ENCODE measurements around the gene ZC3H18. TPM values are rescaled to one million over a fixed set of nuclear protein-coding genes. Genes with fewer than 3 reads are reported as not detected.

The ZC3H18 gene
- total and polyA plus RNA-seq, 3 experiments from 2014 or later = 21.6 to 102 (median 91.4) TPM

DNA sequence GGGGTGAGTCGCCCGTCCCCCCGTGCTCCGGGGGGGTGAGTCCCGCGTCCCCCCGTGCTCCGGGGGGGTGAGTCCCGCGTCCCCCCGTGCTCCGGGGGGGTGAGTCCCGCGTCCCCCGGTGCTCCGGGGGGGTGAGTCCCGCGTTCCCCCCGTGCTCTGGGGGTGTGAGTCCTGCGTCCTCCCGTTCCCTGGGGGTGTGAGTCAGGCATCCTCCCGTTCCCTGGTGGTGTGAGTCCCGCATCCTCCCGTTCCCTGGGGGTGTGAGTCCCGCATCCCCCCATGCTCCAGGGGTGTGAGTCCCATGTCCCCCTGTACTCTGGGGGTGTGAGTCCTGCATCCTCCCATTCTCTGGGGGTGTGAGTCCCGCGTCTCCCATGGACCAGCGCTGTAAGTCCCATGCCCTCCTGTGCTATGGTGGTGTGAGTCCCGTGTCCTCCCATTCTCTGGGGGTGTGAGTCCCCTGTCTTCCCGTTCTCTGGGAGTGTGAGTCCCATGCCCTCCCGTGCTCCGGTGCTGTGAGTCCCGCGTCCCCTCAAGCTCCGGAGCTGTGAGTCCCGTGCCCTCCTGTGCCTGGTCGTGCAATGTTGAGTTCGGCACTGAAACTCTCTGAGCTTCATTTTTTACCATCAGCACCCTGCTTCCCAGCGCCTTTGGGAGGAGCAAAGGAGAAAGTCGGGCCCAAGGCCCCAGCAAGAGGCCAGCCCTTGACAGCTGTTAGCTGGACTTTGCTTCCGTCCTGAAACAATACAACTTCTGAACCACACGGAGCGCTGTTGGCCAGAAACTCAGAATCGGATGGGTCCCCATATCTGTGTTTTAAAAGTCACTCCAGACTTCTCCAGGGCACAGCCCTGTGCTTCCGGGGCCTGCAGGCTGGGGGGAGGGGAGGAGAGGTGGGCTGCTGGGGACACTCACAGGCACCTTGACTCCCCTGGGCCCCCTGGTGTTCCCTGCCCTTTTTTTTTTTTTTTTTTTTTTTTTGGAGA, 11.5 kb upstream of the ZC3H18 start:
- H3K4me1 ChIP-seq (ENCODE audit: insufficient read depth, low read length) = peaks cover 3% of the 10 kb centered on the region
- no peak for DNase-seq
- CTCF ChIA-PET = interaction anchor here (1.0 kb wide), 1 partner anchor 12 kb away, joined by 3 read pairs; no protein-coding TSS in a partner anchor
- H3K36me3 ChIP-seq (ENCODE audit: insufficient read depth, low read length) = no peaks in the 10 kb centered on the region
- H3K27ac Mint-ChIP-seq = peak overlapping the region in 1 of 8 donors; percentile 24
- POLR2A ChIA-PET = no interaction called here
- no peak overlapping the region for H3K27ac ChIP-seq (ENCODE audit: low read depth, low read length)
- H3K9me3 ChIP-seq (ENCODE audit: low read length) = no peaks in the 10 kb centered on the region
- no peaks in the 10 kb centered on the region for H3K27me3 ChIP-seq (ENCODE audit: insufficient read depth, low read length, poor library complexity, severe bottlenecking)
- peaks cover 0 to 16% of the 10 kb centered on the region in 2 donors for H3K27me3 Mint-ChIP-seq
- H3K4me3 ChIP-seq (ENCODE audit: low read length) = no peak overlapping the region
- H3K4me1 Mint-ChIP-seq = peaks cover 3 to 7% (median 3%) of the 10 kb centered on the region in 3 donors
- H3K4me3 Mint-ChIP-seq = no peak overlapping the region
- H3K9me3 Mint-ChIP-seq = peaks cover 0 to 2% (median 0%) of the 10 kb centered on the region in 5 donors
- H3K36me3 Mint-ChIP-seq = no peaks in the 10 kb centered on the region

DNA sequence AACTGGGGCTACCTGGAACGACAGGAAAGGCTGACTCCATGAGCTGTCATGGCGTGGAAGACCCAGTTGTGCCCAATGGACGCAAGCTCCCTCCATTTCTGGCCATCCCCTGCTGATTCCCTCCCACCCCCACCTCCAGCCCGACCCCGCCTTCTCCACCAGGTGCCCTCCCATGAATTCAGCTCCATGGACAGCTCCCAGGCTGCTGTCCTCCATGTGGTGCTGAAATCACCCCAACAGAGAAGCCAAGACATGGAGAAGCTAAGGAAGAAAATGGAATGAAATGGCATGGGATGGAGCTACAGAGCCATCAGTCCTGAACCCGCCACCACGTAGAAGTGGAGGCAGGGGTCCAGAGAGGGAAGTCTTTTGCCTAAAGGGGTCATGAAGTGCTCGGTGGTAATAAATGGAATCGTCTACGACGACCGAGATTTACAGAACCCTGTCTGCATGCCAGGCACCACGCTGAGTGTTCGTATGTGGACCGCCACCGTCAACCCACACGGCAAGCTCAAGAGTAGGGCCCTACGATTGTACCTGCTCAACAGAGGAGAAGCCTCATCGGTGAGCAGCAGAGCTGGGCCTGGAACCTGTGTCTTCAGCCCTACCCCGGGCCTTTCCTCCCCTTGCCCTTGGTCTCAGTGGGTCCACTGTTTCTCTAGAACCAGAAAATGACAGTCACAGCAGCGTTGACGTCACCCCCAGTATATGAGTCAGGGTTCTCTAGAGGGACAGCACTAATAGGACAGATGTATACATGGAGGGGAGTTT, 9.3 kb upstream of the ZC3H18 start:
- peaks cover 3% of the 10 kb centered on the region for H3K4me1 ChIP-seq (ENCODE audit: insufficient read depth, low read length)
- no peaks in the 10 kb centered on the region for H3K36me3 Mint-ChIP-seq
- H3K27me3 Mint-ChIP-seq = peaks cover 0 to 16% of the 10 kb centered on the region in 2 donors
- DNase-seq = no peak
- no peaks in the 10 kb centered on the region for H3K9me3 ChIP-seq (ENCODE audit: low read length)
- H3K36me3 ChIP-seq (ENCODE audit: insufficient read depth, low read length) = no peaks in the 10 kb centered on the region
- H3K27ac ChIP-seq (ENCODE audit: low read depth, low read length) = no peak overlapping the region
- H3K4me3 Mint-ChIP-seq = no peak overlapping the region
- peaks cover 3 to 7% (median 3%) of the 10 kb centered on the region in 3 donors for H3K4me1 Mint-ChIP-seq
- no peak overlapping the region for H3K4me3 ChIP-seq (ENCODE audit: low read length)
- no peaks in the 10 kb centered on the region for H3K27me3 ChIP-seq (ENCODE audit: insufficient read depth, low read length, poor library complexity, severe bottlenecking)
- H3K27ac Mint-ChIP-seq = peak overlapping the region in 1 of 8 donors; percentile 70
- ChIA-PET CTCF (interaction anchor here (1.0 to 1.7 kb wide), 6 partner anchors 9 to 123 kb away, joined by 3 to 8 read pairs (median 4); partner anchors contain the start of gene ZC3H18), POLR2A (no interaction called here)
- H3K9me3 Mint-ChIP-seq = peaks cover 0 to 2% (median 0%) of the 10 kb centered on the region in 5 donors

DNA sequence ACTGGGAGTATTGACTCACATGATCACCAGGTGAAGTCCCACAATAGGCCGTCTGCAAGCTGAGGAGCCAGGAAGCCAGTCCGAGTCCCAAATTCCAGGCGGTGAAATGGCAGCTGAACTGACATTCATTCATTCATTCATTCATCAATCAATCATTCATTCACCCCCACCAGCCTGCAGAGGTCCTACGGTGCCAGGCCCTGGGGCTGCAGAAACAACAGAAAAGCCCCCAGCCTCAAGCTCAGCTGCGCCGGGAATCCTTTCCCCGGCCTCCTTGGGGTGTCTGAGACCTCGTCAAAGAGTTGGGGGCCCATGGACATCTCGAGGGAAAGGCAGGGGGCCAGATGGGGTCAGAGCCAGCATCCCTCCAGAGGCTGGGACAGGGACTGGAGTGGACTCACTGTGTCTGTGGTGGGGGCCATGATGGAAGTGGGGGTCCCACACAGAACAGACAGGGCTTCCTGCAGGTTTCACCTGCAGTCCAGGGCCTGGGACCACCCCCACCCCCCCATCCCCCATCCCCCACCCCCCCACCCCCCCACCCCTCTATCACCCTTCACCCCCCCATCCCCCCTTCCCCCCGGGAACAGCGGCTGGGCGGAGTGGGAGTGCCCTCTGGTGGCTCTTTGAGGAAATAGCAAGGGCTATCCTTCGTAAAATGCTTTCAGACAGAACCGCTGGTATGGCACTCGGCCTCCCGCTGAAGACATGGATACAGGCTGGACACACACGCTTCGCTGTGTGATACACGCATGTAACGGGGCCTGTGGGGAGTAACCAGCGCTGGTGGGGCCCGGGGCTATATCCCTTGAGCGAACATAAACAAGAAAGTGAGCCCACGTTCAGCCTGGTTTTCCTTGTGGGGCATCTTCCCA, 8.5 kb upstream of the ZC3H18 start:
- Mint-ChIP-seq H3K36me3 (no peaks in the 10 kb centered on the region), H3K9me3 (no peaks in the 10 kb centered on the region), H3K4me1 (peaks cover 3 to 7% (median 3%) of the 10 kb centered on the region in 3 donors), H3K27me3 (peaks cover 0 to 10% of the 10 kb centered on the region in 2 donors), H3K4me3 (no peak overlapping the region), H3K27ac (peak overlapping the region in 3 of 8 donors; percentile 25 to 70 (median 35))
- CTCF ChIA-PET = interaction anchor here (0.9 to 1.9 kb wide), 10 partner anchors 8 to 124 kb away, joined by 3 to 10 read pairs (median 4); partner anchors contain the start of gene ZC3H18
- no peak overlapping the region for H3K4me3 ChIP-seq (ENCODE audit: low read length)
- H3K27me3 ChIP-seq (ENCODE audit: insufficient read depth, low read length, poor library complexity, severe bottlenecking) = no peaks in the 10 kb centered on the region
- DNase-seq = peak; percentile 33 to 71 (median 47)
- no peak overlapping the region for H3K27ac ChIP-seq (ENCODE audit: low read depth, low read length)
- no peaks in the 10 kb centered on the region for H3K36me3 ChIP-seq (ENCODE audit: insufficient read depth, low read length)
- H3K4me1 ChIP-seq (ENCODE audit: insufficient read depth, low read length) = peaks cover 3% of the 10 kb centered on the region
- no peaks in the 10 kb centered on the region for H3K9me3 ChIP-seq (ENCODE audit: low read length)
- POLR2A ChIA-PET = no interaction called here

DNA sequence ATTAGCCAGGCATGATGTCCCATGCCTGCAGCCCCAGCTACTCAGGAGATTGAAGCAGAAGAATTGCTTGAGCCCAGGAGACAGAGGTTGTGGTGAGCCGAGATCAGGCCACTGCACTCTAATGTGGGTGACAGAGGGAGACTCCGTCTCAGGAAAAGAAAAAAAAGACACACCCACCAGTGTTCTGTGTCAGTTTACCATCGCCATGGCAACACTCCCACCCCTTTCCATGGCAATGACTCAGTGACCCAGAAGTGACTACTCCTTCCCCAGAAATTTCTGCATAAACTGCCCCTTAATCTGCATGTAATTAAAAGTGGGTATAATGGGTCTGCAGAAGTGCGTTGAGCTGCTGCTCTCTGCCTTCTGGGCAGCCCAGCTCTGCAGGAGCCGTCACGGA, 4.0 kb upstream of the ZC3H18 start:
- no peak overlapping the region for H3K4me3 ChIP-seq (ENCODE audit: low read length)
- Mint-ChIP-seq H3K36me3 (peaks cover 0 to 7% (median 0%) of the 10 kb centered on the region in 3 donors), H3K27ac (peak overlapping the region in 2 of 8 donors; percentile 60 to 72), H3K4me1 (peaks cover 9 to 18% (median 13%) of the 10 kb centered on the region in 3 donors), H3K4me3 (peak overlapping the region in 1 of 7 donors; percentile 67), H3K27me3 (no peaks in the 10 kb centered on the region), H3K9me3 (no peaks in the 10 kb centered on the region)
- no peaks in the 10 kb centered on the region for H3K27me3 ChIP-seq (ENCODE audit: insufficient read depth, low read length, poor library complexity, severe bottlenecking)
- no peaks in the 10 kb centered on the region for H3K9me3 ChIP-seq (ENCODE audit: low read length)
- peaks cover 16% of the 10 kb centered on the region for H3K4me1 ChIP-seq (ENCODE audit: insufficient read depth, low read length)
- no peak for DNase-seq
- CTCF ChIA-PET = interaction anchor here (1.6 kb wide), 1 partner anchor 111 kb away, joined by 3 read pairs; no protein-coding TSS in a partner anchor
- no peaks in the 10 kb centered on the region for H3K36me3 ChIP-seq (ENCODE audit: insufficient read depth, low read length)
- POLR2A ChIA-PET = no interaction called here
- no peak overlapping the region for H3K27ac ChIP-seq (ENCODE audit: low read depth, low read length)

DNA sequence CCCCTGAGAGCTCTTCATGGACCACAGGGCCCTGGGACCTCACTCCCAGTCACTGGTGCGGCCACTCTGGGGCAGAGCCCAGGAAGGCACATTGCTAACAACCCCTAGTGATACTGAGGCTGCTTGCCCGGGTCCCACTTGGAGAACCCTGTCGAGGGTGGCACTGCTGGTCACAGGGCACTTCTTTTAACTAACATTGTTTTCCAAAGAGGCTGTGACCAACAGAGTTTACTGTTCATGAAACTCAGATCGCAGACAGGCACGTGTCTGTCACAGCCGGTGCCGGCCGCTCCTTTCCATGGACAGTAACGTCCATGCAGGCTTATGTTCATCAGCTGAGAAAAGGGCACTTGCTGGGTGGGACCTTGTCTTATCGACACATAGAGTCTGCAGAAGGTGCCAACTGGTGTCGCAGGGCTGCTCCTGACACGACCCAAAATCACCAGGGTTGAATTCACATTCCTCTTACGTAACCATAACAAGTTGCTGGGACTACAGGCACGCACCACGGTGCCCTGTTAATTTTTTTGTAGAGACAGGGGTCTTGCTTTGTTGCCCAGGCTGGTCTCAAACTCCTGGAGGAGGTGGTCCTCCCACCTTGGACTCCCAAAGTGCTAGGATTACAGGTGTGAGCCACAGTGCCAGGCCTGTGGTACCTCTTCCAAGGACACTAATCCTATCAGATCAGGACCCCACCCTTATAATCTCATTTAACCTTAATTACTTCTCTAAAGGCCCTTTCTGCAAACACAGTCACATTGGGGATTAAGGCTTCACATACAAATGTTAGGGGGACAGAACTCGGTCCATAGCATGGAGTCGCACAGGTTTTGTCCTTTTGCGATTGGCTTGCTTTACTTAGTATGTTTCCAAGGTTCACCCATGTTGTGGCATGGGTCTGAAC, 1.2 kb upstream of the ZC3H18 start:
- Histone ChIP-seq H3K27ac (ENCODE audit: low read depth, low read length) (peak overlapping the region; percentile 71), H3K4me1 (ENCODE audit: insufficient read depth, low read length) (peaks cover 26% of the 10 kb centered on the region), H3K4me3 (ENCODE audit: low read length) (peak overlapping the region; percentile 58), H3K36me3 (ENCODE audit: insufficient read depth, low read length) (peaks cover 8% of the 10 kb centered on the region), H3K9me3 (ENCODE audit: low read length) (no peaks in the 10 kb centered on the region), H3K27me3 (ENCODE audit: insufficient read depth, low read length, poor library complexity, severe bottlenecking) (no peaks in the 10 kb centered on the region)
- Mint-ChIP-seq H3K4me3 (peak overlapping the region; percentile 80 to 93 (median 86)), H3K27ac (peak overlapping the region; percentile 21 to 96 (median 78)), H3K27me3 (no peaks in the 10 kb centered on the region), H3K36me3 (peaks cover 0 to 32% (median 0%) of the 10 kb centered on the region in 3 donors), H3K4me1 (peaks cover 22 to 40% (median 34%) of the 10 kb centered on the region in 3 donors), H3K9me3 (no peaks in the 10 kb centered on the region)
- CTCF ChIA-PET = no interaction called here
- DNase-seq = no peak
- POLR2A ChIA-PET = no interaction called here

DNA sequence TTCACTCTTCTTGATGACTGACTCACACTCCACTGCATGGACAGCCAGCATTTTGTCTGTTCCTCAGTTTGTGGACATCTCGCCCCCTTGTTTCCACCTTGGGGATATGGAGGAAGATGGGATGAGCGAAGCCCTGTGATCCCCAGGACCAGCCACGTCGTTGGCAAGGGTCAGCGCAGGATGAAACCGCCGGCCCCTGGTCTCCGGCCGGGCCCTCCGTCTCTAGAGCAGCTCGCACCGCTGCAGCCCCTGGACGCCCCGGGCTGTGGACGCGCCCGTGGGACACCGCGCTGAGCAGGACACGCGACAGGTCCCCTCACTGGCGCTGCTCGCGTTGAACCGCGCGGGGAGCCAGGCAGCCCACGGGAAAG, 604 bp upstream of the ZC3H18 start:
- Mint-ChIP-seq H3K36me3 (peaks cover 0 to 32% (median 0%) of the 10 kb centered on the region in 3 donors), H3K27me3 (no peaks in the 10 kb centered on the region), H3K9me3 (no peaks in the 10 kb centered on the region), H3K4me1 (peaks cover 22 to 40% (median 34%) of the 10 kb centered on the region in 3 donors), H3K4me3 (peak overlapping the region; percentile 85 to 95 (median 87)), H3K27ac (peak overlapping the region; percentile 44 to 96 (median 81))
- H3K36me3 ChIP-seq (ENCODE audit: insufficient read depth, low read length) = peaks cover 8% of the 10 kb centered on the region
- H3K4me1 ChIP-seq (ENCODE audit: insufficient read depth, low read length) = peaks cover 26% of the 10 kb centered on the region
- ChIA-PET POLR2A (interaction anchor here (0.6 to 2.1 kb wide), 10 partner anchors 9 to 1154 kb away, joined by 3 to 18 read pairs (median 4); no protein-coding TSS in a partner anchor), CTCF (interaction anchor here (0.9 to 1.8 kb wide), 8 partner anchors 8 to 531 kb away, joined by 3 to 10 read pairs (median 3); no protein-coding TSS in a partner anchor)
- peak in 1 of 5 donors; percentile 13 for DNase-seq
- no peaks in the 10 kb centered on the region for H3K27me3 ChIP-seq (ENCODE audit: insufficient read depth, low read length, poor library complexity, severe bottlenecking)
- peak overlapping the region; percentile 71 for H3K27ac ChIP-seq (ENCODE audit: low read depth, low read length)
- peak overlapping the region; percentile 58 for H3K4me3 ChIP-seq (ENCODE audit: low read length)
- H3K9me3 ChIP-seq (ENCODE audit: low read length) = no peaks in the 10 kb centered on the region
